Keratinocyte (primary cell): ENCODE data around the gene S100G.

ENCODE experiments used
- CTCF ChIP-seq, 3 experiments: IDR thresholded peaks in 1 of 3; conservative IDR thresholded peaks in 1 of 3; optimal IDR thresholded peaks in 1 of 3; 2 replicates in 2 of 3; 3 replicates in 1 of 3; pipeline versions ENCODE3 to v1.5.1; 2011; ENCODE audit warnings: low read length in 3 of 3, mild to moderate bottlenecking in 3 of 3, moderate library complexity in 2 of 3, control low read depth in 1 of 3, inconsistent platforms in 1 of 3; ENCODE audit not compliant: insufficient read depth in 2 of 3; ENCODE audit errors: extremely low read depth in 1 of 3
- EZH2 ChIP-seq: IDR thresholded peaks from one replicate; pipeline ENCODE4 v1.6.1; 2012; ENCODE audit warnings: inconsistent platforms, mild to moderate bottlenecking, low read length, moderate library complexity

DNA sequence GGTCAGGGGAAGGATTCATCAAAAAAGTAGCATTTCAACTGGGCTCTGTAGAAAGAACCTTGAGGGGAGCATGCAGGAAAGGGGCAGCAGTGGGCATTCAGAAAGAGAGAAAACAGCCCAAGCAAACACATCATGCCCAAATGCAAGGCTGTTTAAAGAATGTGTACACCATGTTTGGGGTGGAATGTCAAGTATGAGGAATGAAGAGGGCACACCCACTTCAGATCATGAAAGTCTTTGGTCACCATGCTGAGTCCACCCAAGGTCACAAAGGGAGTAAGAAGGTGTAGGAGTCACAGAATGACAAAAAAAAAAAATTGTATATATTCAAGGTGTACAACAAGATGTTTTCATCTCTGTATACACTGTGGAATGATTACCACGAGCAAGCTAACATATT lies 9.4 kb downstream of the S100G start:
- TF ChIP-seq CTCF (optimal IDR thresholded peaks at IDR 0.05 in 1 of 3, IDR thresholded peaks at IDR 0.05 in 1 of 3, conservative IDR thresholded peaks at IDR 0.05 in 1 of 3; ENCODE audit: extremely low read depth in 1 of 3, insufficient read depth in 2 of 3, low read length in 3 of 3), result no peak
- no peak for TF ChIP-seq EZH2
